HepG2 (cell line): Measurements from ENCODE around the gene PIGV. TPM values are rescaled to one million over a fixed set of nuclear protein-coding genes. Genes with fewer than 3 reads are reported as not detected.
A peak's percentile ranks its signal among the peaks of the same experiment; 100 is the strongest.

Experiments
- CREBL2 ChIP-seq: sonication (generic); formaldehyde crosslinking; IDR thresholded peaks from 2 replicates; pipeline ENCODE4 v1.8.1; 2023; ENCODE audit warnings: missing genetic modification reagents, mild to moderate bottlenecking, borderline replicate concordance
- EZH2 ChIP-seq: conservative IDR thresholded peaks from 2 replicates; pipeline ENCODE4 v1.6.1; 2012; ENCODE audit warnings: mild to moderate bottlenecking, low read depth, low read length, moderate library complexity
- NFE2 ChIP-seq: sonication (generic); formaldehyde crosslinking; IDR thresholded peaks from 2 replicates; pipeline ENCODE4 v1.4.0; 2020; ENCODE audit warnings: missing genetic modification reagents
- RARA ChIP-seq: IDR thresholded peaks from 2 replicates; pipeline ENCODE4 v1.6.1; 2016; ENCODE audit warnings: missing genetic modification reagents, missing compliant biosample characterization
- SIX4 ChIP-seq: sonication (generic); formaldehyde crosslinking; IDR thresholded peaks from 2 replicates; pipeline ENCODE4 v1.4.0; 2020; ENCODE audit warnings: missing genetic modification reagents
- SRF ChIP-seq: IDR thresholded peaks from 2 replicates; pipeline ENCODE4 v1.6.1; 2011; ENCODE audit warnings: mild to moderate bottlenecking, low read depth, low read length, moderate library complexity
- THRA ChIP-seq: sonication (generic); formaldehyde crosslinking; IDR thresholded peaks from 2 replicates; pipeline ENCODE4 v1.4.0; 2020; ENCODE audit warnings: missing genetic modification reagents, borderline replicate concordance
- TRIM22 ChIP-seq: fragments of 450-650 bp; IDR thresholded peaks from 2 replicates; pipeline ENCODE4 v1.6.1; 2017
- ZBTB38 ChIP-seq: sonication (generic); formaldehyde crosslinking; IDR thresholded peaks from 2 replicates; pipeline ENCODE4 v1.5.1; 2020; ENCODE audit warnings: mild to moderate bottlenecking, missing genetic modification reagents
- ZNF232 ChIP-seq: sonication (generic); formaldehyde crosslinking; IDR thresholded peaks from 2 replicates; pipeline ENCODE4 v1.4.0; 2020; ENCODE audit warnings: missing genetic modification reagents, borderline replicate concordance
- ZNF317 ChIP-seq: sonication (generic); formaldehyde crosslinking; IDR thresholded peaks from 2 replicates; pipeline ENCODE4 v1.5.0; 2020; ENCODE audit warnings: mild to moderate bottlenecking, missing genetic modification reagents
- ZNF557 ChIP-seq: sonication (generic); formaldehyde crosslinking; IDR thresholded peaks from 2 replicates; pipeline ENCODE4 v1.4.0; 2020; ENCODE audit warnings: missing genetic modification reagents
- ZNF687 ChIP-seq: sonication (generic); formaldehyde crosslinking; IDR thresholded peaks from 2 replicates; pipeline ENCODE4 v1.5.1; 2020; ENCODE audit warnings: mild to moderate bottlenecking, missing genetic modification reagents, moderate library complexity
- polyA plus RNA-seq, 8 experiments: library from polyadenylated mRNA; depleted of rRNA in 3 of 8; stranded (reverse) in 7 of 8; unstranded in 1 of 8; fragments of >200 nt; fragmentation: Illumina TruSeq in 4 of 8; extraction: Trizol in 4 of 8; gene quantifications; 2 replicates each; pipeline versions ENCODE4 v1.2.1 to v1.2.3, GENCODE V29; 2011 to 2016; ENCODE audit warnings: low read depth in 4 of 8, missing spikeins in 1 of 8, mixed read lengths in 1 of 8; ENCODE audit not compliant: insufficient read depth in 1 of 8
- total RNA-seq, 5 experiments: library from RNA; depleted of rRNA; stranded (reverse); fragments of >200 nt; fragmentation: Illumina TruSeq; extraction: Trizol; gene quantifications; 2 replicates each; pipeline ENCODE4 v1.2.3, GENCODE V29; 2016; ENCODE audit warnings: low read depth in 1 of 5

PIGV gene
- total and polyA plus RNA-seq, 2 of the 13 experiments (the other 11 are each of a cell fraction or from before 2014, with no cell fraction given): 13.5 to 22.7 TPM

GRCh38 chr1:26838474-26839338 lies 51.0 kb downstream of the PIGV start (continued):
- TF ChIP-seq ZNF232 (CRISPR knock-in tag): no peak
- peak; percentile 88 for TF ChIP-seq RARA (CRISPR knock-in tag)
- 0 out of 2 replicates have a peak, but pooled peaks have one; percentile 25 for TF ChIP-seq ZBTB38 (CRISPR knock-in tag)
- no peak for TF ChIP-seq TRIM22
- TF ChIP-seq ZNF317 (CRISPR knock-in tag): 0 out of 2 replicates have a peak, but pooled peaks have one; percentile 31
- TF ChIP-seq NFE2 (CRISPR knock-in tag): no peak
- no peak for TF ChIP-seq ZNF557 (CRISPR knock-in tag)
- TF ChIP-seq SRF: no peak
- no peak for TF ChIP-seq CREBL2
- TF ChIP-seq THRA (CRISPR knock-in tag): peak; percentile 81
- no peak for TF ChIP-seq EZH2
- no peak for TF ChIP-seq SIX4 (CRISPR knock-in tag)
- peak; percentile 94 for TF ChIP-seq ZNF687 (CRISPR knock-in tag)
